KMS-11 (cell line): ENCODE results near the gene NHEJ1.
"Not testable (repeated sequence)": the region's sequence is repeated elsewhere in the genome, so short reads cannot be mapped to it uniquely, and the experiment has no call there.

ENCODE experiments used
- H2AFZ ChIP-seq: fragments of 200-600 bp; sonication (generic); 2 replicates; pipeline ENCODE4 v1.6.1; 2016; ENCODE audit warnings: antibody characterized with exemption, mixed run types, low read depth
- H3K27ac ChIP-seq: fragments of 200-600 bp; sonication (generic); 2 replicates; pipeline ENCODE4 v1.6.1; 2016; ENCODE audit warnings: mild to moderate bottlenecking, mixed run types
- H3K27me3 ChIP-seq: fragments of 200-600 bp; sonication (generic); 2 replicates; pipeline ENCODE4 v1.6.1; 2017; ENCODE audit warnings: mild to moderate bottlenecking, low read depth, mixed run types, moderate library complexity; ENCODE audit not compliant: insufficient read depth
- H3K36me3 ChIP-seq: fragments of 200-600 bp; sonication (generic); 2 replicates; pipeline ENCODE4 v1.6.1; 2017; ENCODE audit warnings: mild to moderate bottlenecking, mixed run types; ENCODE audit not compliant: insufficient read depth
- H3K4me1 ChIP-seq: fragments of 200-600 bp; sonication (generic); 2 replicates; pipeline ENCODE4 v1.6.1; 2016; ENCODE audit warnings: mild to moderate bottlenecking, low read depth, mixed run types; ENCODE audit not compliant: poor library complexity, severe bottlenecking
- H3K4me2 ChIP-seq: fragments of 200-600 bp; sonication (generic); 2 replicates; pipeline ENCODE4 v1.7.0; 2016; ENCODE audit warnings: mild to moderate bottlenecking, mixed run types
- H3K4me3 ChIP-seq: fragments of 200-600 bp; sonication (generic); IDR thresholded peaks from 2 replicates; pipeline ENCODE4 v1.6.1; 2017; ENCODE audit warnings: low read depth, low read length, mixed read lengths; ENCODE audit not compliant: insufficient read depth
- H3K79me2 ChIP-seq: fragments of 200-600 bp; sonication (generic); 2 replicates; pipeline ENCODE4 v1.6.1; 2016; ENCODE audit warnings: low read depth, mixed run types; ENCODE audit not compliant: insufficient read depth
- H3K9ac ChIP-seq: fragments of 200-600 bp; sonication (generic); 2 replicates; pipeline ENCODE4 v1.6.1; 2016; ENCODE audit warnings: mild to moderate bottlenecking, mixed run types
- H4K20me1 ChIP-seq: fragments of 200-600 bp; sonication (generic); 2 replicates; pipeline ENCODE4 v1.6.1; 2016; ENCODE audit warnings: mild to moderate bottlenecking, mixed run types; ENCODE audit not compliant: insufficient read depth
- TF ChIP-seq, protein P1 (sequence below): fragments of 200-600 bp; sonication (generic); conservative IDR thresholded peaks from 2 replicates; pipeline ENCODE4 v1.6.1; 2017; ENCODE audit warnings: low read depth, mild to moderate bottlenecking, antibody characterized with exemption, low read length, moderate library complexity, mixed read lengths

NHEJ1 gene

DNA sequence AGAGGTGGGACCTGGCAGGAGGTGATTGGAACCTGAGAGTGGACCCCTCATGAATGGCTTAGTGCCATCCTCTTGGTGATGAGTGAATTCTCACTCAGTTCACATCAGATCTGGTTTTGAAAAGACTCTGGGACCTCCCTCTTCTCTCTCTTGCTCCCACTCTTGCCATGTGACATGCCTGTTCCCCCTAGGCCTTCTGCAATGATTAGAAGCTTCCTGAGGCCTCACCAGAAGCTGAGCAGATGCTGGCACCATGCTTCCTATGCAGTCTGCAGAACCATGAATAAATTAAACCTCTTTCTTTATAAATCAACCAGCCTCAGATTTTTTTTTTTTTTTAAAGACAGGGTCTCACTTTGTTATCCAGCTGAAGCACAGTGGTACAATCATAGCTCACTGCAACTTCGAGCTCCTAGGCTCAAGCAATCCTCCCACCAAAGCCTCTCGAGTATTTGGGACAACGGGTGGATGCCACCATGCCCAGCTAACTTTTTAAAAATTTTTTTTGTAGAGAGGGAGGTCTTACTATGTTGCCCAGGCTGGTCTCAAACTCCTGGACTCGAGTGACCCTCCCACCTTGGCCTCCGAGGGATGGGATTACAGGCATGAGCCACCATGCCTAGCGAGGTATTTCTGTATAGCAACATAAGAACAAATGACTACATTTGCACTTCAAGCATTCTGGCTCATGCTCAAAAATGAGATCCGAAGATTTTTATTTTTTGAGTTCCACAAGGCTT lies 44.0 kb upstream of the NHEJ1 start:
- H3K9ac ChIP-seq, result no peak overlapping the region
- no peaks in the 10 kb centered on the region for H3K27me3 ChIP-seq
- H3K4me2 ChIP-seq, result no peak overlapping the region
- H2AFZ ChIP-seq, result no peak overlapping the region
- H3K4me1 ChIP-seq, result peaks cover 18% of the 10 kb centered on the region
- TF ChIP-seq, protein P1, sequence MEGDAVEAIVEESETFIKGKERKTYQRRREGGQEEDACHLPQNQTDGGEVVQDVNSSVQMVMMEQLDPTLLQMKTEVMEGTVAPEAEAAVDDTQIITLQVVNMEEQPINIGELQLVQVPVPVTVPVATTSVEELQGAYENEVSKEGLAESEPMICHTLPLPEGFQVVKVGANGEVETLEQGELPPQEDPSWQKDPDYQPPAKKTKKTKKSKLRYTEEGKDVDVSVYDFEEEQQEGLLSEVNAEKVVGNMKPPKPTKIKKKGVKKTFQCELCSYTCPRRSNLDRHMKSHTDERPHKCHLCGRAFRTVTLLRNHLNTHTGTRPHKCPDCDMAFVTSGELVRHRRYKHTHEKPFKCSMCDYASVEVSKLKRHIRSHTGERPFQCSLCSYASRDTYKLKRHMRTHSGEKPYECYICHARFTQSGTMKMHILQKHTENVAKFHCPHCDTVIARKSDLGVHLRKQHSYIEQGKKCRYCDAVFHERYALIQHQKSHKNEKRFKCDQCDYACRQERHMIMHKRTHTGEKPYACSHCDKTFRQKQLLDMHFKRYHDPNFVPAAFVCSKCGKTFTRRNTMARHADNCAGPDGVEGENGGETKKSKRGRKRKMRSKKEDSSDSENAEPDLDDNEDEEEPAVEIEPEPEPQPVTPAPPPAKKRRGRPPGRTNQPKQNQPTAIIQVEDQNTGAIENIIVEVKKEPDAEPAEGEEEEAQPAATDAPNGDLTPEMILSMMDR, result no peak
- H3K4me3 ChIP-seq, result no peak overlapping the region
- H3K36me3 ChIP-seq, result no peaks in the 10 kb centered on the region
- no peaks in the 10 kb centered on the region for H3K79me2 ChIP-seq
- no peaks in the 10 kb centered on the region for H4K20me1 ChIP-seq
- H3K27ac ChIP-seq, result no peak overlapping the region

DNA sequence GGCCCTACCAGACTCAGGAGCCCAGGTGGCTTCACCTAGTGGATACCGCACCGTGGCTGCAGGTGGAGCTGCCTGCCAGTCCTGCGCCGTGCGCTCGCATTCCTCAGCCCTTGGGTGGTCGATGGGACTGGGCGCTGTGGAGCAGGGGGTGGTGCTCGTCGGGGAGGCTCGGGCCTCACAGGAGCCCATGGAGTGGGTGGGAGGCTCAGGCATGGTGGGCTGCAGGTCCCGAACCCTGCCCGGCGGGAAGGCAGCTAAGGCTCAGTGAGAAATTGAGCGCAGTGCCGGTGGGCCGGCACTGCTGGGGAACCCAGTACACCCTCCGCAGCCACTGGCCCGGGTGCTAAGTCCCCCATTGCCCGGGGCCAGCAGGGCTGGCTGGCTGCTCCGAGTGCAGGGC lies 40.7 kb upstream of the NHEJ1 start:
- H3K36me3 ChIP-seq, result not testable (repeated sequence)

DNA sequence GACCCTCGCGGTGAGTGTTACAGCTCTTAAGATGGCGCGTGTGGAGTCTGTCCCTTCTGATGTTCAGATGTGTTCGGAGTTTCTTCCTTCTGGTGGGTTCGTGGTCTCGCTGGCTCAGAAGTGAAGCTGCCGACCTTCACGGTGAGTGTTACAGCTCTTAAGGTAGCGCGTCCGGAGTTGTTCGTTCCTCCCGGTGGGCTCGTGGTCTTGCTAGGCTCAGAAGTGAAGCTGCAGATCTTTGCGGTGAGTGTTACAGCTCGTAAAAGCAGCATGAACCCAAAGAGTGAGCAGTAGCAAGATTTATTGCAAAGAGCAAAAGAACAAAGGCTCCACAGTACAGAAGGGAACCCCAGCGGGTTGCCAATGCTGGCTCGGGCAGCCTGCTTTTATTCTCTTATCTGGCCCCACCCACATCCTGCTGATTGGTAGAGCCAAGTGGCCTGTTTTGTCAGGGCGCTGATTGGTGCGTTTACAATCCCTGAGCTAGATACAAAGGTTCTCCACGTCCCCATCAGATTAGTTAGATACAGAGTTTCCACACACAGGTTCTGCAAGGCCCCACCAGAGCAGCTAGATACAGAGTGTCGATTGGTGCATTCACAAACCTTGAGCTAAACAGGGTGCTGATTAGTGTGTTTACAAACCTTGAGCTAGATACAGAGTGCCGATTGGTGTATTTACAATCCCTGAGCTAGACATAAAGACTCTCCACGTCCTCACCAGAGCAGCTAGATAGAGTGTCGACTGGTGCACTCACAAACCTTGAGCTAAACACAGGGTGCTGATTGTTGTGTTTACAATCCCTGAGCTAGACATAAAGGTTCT lies 40.1 kb upstream of the NHEJ1 start:
- H3K79me2 ChIP-seq, H3K4me1 ChIP-seq, H2AFZ ChIP-seq, H3K9ac ChIP-seq, H4K20me1 ChIP-seq, H3K4me2 ChIP-seq, H3K4me3 ChIP-seq, H3K36me3 ChIP-seq, H3K27me3 ChIP-seq, H3K27ac ChIP-seq: not testable (repeated sequence)

More for the DNA sequence above, 40.7 kb upstream of the NHEJ1 start:
- H3K27ac ChIP-seq, H3K79me2 ChIP-seq, H3K4me2 ChIP-seq, H2AFZ ChIP-seq, H3K4me3 ChIP-seq, H3K27me3 ChIP-seq, H3K9ac ChIP-seq, H4K20me1 ChIP-seq: not testable (repeated sequence)
- peaks cover 11% of the 10 kb centered on the region for H3K4me1 ChIP-seq

DNA sequence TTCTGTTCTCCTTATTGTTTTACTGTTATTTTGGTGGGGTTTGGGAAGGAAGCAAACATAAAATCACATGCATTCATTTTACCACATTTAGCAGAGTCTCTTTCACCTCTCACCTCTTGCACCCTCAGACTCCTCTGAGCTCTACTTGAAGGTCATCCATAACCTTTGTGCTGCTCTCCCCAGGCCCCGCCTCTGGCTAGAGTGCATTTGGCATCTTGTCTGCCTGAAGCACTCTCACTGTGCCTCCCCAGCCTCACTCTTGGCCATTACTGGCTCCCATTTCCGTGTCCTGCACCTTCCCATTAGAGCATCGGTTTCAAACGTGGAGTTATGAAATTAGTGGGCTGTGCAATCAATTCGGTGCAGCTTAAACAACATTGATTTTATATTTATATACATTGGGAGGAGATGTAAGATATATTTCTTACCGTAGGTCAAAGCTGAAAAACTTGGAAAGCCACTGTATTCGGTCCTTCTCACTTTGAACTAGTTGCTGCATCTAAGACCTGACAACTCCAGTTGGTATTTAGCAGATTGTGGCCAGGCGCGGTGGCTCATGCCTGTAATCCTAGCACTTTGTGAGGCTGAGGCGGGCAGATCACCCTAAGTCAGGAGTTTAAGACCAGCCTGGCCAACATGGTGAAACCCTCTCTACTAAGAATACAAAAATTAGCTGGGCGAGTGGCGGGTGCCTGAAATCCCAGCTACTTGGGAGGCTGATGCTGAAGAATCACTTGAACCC lies 39.0 kb upstream of the NHEJ1 start:
- Histone ChIP-seq H3K4me2 (no peak overlapping the region), H3K9ac (no peak overlapping the region)

DNA sequence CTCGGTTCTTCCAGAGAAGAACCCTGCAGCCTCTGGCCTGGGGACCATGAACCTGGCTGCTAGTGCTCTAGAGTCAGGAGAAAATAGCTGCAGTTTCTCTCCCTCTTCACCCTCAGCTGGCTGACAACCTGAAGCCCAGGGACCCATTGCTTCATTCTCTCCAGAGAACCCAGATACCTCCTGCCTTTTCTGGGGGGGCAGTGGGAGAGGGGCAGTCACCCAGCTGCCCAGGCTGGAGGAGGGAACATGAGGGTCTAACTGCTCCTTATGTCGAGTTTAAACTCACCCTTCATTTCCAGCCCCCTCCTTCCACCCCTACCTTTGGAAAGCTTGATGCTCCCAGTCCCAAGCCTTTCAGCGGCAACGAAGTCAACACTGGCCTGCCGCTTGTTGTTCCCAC lies 38.4 kb upstream of the NHEJ1 start:
- Histone ChIP-seq H3K27ac (no peak overlapping the region), H3K36me3 (no peaks in the 10 kb centered on the region), H3K4me2 (no peak overlapping the region), H3K4me3 (no peak overlapping the region), H3K27me3 (no peaks in the 10 kb centered on the region; the same call in 1 of the 2 replicates), H3K4me1 (no peaks in the 10 kb centered on the region), H2AFZ (no peak overlapping the region), H3K9ac (no peak overlapping the region), H4K20me1 (no peaks in the 10 kb centered on the region), H3K79me2 (no peaks in the 10 kb centered on the region)
- TF ChIP-seq, protein P1, result no peak

More for the DNA sequence above, 39.0 kb upstream of the NHEJ1 start:
- no peak overlapping the region for H3K27ac ChIP-seq
- H3K4me3 ChIP-seq, result no peak overlapping the region
- no peaks in the 10 kb centered on the region for H4K20me1 ChIP-seq
- TF ChIP-seq, protein P1, result no peak
- H3K4me1 ChIP-seq, result no peaks in the 10 kb centered on the region
- H3K36me3 ChIP-seq, result no peaks in the 10 kb centered on the region
- H3K27me3 ChIP-seq, result no peaks in the 10 kb centered on the region; the same call in 1 of the 2 replicates
- no peaks in the 10 kb centered on the region for H3K79me2 ChIP-seq
- no peak overlapping the region for H2AFZ ChIP-seq
